K562 (cell line): ENCODE measurements around the gene OTUB2. TPM values are rescaled to one million over a fixed set of nuclear protein-coding genes. Genes with fewer than 3 reads are reported as not detected.

Experiments used
- ATAC-seq: fragments of 200-7000 bp; cut with Tn5 transposase; 3 replicates; pipeline ENCODE4 v1.9.1; 2020; ENCODE audit warnings: moderate library complexity
- BruUV-seq: library from RNA; stranded (reverse); fragments of 400-500 nt; replicated peaks from 2 replicates; lab custom pipeline; 2021; lab: Mats Ljungman, UMichigan
- CTCF ChIA-PET: fragments of 300-600 bp; formaldehyde crosslinking; extraction: SDS; loops from one replicate; lab custom pipeline; 2021; ENCODE audit warnings: low intra/inter-chr PET ratio; lab: Yijun Ruan, JAX
- POLR2A ChIA-PET: fragments of 300-600, 350-650 bp; sonication (Branson Sonifier 250); formaldehyde crosslinking; extraction: SDS; loops from one replicate; lab custom pipeline; 2021; ENCODE audit warnings: antibody characterized with exemption, inconsistent platforms; lab: Yijun Ruan, JAX
- DNase-seq, 4 experiments: peaks; one replicate each; pipeline versions ENCODE4 v3.0.0 to v3.0.0-alpha.2; 2011 to 2018; ENCODE audit warnings: low spot score in 3 of 4, mixed read lengths in 3 of 4; ENCODE audit errors: extremely low read depth in 1 of 4
- FAIRE-seq: peaks from 2 replicates; lab custom pipeline; 2011; peaks lifted over from hg19 to GRCh38; lab: Jason Lieb, UNC
- H2AFZ ChIP-seq: 2 replicates; pipeline ENCODE4 v1.6.0; 2011; ENCODE audit warnings: low read depth, low read length, control low read depth, inconsistent platforms
- H3K27ac ChIP-seq: fragments of 200-600 bp; 3 replicates; pipeline ENCODE4 v1.8.0; 2011; ENCODE audit warnings: low read depth, mild to moderate bottlenecking, control low read depth, inconsistent platforms, low read length, moderate library complexity, mixed read lengths; ENCODE audit errors: extremely low read depth
- H3K27me3 ChIP-seq, 2 experiments: fragments of 300-600 bp in 1 of 2; 2 replicates in 1 of 2; 3 replicates in 1 of 2; pipeline versions ENCODE4 v1.6.0 to v1.8.0; 2011; ENCODE audit warnings: inconsistent platforms in 2 of 2, low read length in 2 of 2, mild to moderate bottlenecking in 1 of 2, mixed read lengths in 1 of 2, moderate library complexity in 1 of 2; ENCODE audit not compliant: control insufficient read depth in 2 of 2, insufficient read depth in 2 of 2
- H3K36me3 ChIP-seq: fragments of 300-600 bp; 3 replicates; pipeline ENCODE4 v1.8.0; 2011; ENCODE audit warnings: mild to moderate bottlenecking, low read length, inconsistent platforms; ENCODE audit not compliant: control insufficient read depth, insufficient read depth
- H3K4me1 ChIP-seq, 2 experiments: fragments of 200-600 bp in 1 of 2; replicated peaks in 1 of 2; 2 replicates in 1 of 2; 3 replicates in 1 of 2; pipeline versions ENCODE4 v1.5.1 to v1.8.0; 2011; ENCODE audit warnings: inconsistent platforms in 2 of 2, low read length in 2 of 2, mild to moderate bottlenecking in 1 of 2, mixed read lengths in 1 of 2, moderate library complexity in 1 of 2; ENCODE audit not compliant: control insufficient read depth in 2 of 2, insufficient read depth in 2 of 2
- H3K4me2 ChIP-seq: 2 replicates; pipeline ENCODE4 v1.6.1; 2011; ENCODE audit warnings: low read length, control low read depth, inconsistent platforms, mixed read lengths; ENCODE audit not compliant: insufficient read depth
- H3K4me3 ChIP-seq: fragments of 200-600 bp; sonication (generic), shearing (Covaris generic); 2 replicates; pipeline ENCODE4 v1.5.1; 2016; ENCODE audit warnings: control low read depth, inconsistent platforms
- H3K79me2 ChIP-seq: fragments of 200-600 bp; 3 replicates; pipeline ENCODE4 v1.8.0; 2011; ENCODE audit warnings: low read length, inconsistent platforms; ENCODE audit not compliant: control insufficient read depth, insufficient read depth
- H3K9ac ChIP-seq, 2 experiments: 2 replicates each; pipeline versions ENCODE4 v1.6.0 to v1.6.1; 2011; ENCODE audit warnings: low read depth in 2 of 2, low read length in 2 of 2, control low read depth in 1 of 2, inconsistent platforms in 1 of 2, mild to moderate bottlenecking in 1 of 2, mixed read lengths in 1 of 2; ENCODE audit not compliant: insufficient read depth in 1 of 2
- H3K9me1 ChIP-seq: one replicate; pipeline ENCODE4 v1.6.0; 2011; ENCODE audit warnings: inconsistent platforms, mild to moderate bottlenecking, low read length, moderate library complexity; ENCODE audit not compliant: control insufficient read depth, insufficient read depth
- H3K9me3 ChIP-seq: replicated peaks from 2 replicates; pipeline ENCODE4 v1.5.1; 2011; ENCODE audit warnings: low read depth, low read length, inconsistent platforms; ENCODE audit not compliant: control insufficient read depth, insufficient read depth
- H4K20me1 ChIP-seq: replicated peaks from 2 replicates; pipeline ENCODE4 v1.6.1; 2011; ENCODE audit warnings: low read length, inconsistent platforms, mixed read lengths; ENCODE audit not compliant: control insufficient read depth, insufficient read depth
- ADNP ChIP-seq: fragments of 200-800 bp; sonication (Bioruptor generic); IDR thresholded peaks from 2 replicates; pipeline ENCODE4 v1.6.1; 2016; ENCODE audit warnings: missing genetic modification characterization, missing compliant biosample characterization
- GTF2E2 ChIP-seq: fragments of 200-800 bp; sonication (Bioruptor generic); IDR thresholded peaks from 2 replicates; pipeline ENCODE4 v1.6.1; 2016; ENCODE audit warnings: missing genetic modification characterization, missing compliant biosample characterization
- IFI16 ChIP-seq: fragments of 250-450 bp; sonication (Bioruptor Pico); IDR thresholded peaks from 2 replicates; pipeline ENCODE4 v2.1.2; 2022; ENCODE audit warnings: mild to moderate bottlenecking, inconsistent platforms
- TAF7 ChIP-seq: fragments of 450-650 bp; IDR thresholded peaks from 2 replicates; pipeline ENCODE4 v1.6.1; 2016; ENCODE audit warnings: missing genetic modification characterization, missing compliant biosample characterization
- ZNF133 ChIP-seq: fragments of 250-450 bp; sonication (Bioruptor Pico); IDR thresholded peaks from 2 replicates; pipeline ENCODE4 v1.4.0; 2020; ENCODE audit warnings: mild to moderate bottlenecking
- ZNF146 ChIP-seq: IDR thresholded peaks from one replicate; pipeline ENCODE4 v1.6.1; 2018; ENCODE audit warnings: missing compliant biosample characterization; ENCODE audit not compliant: unreplicated experiment
- WGBS: fragments of 100-300 bp; shearing (Covaris generic); methylation state at CpG from one replicate; pipeline ENCODE4 v1.1.6; 2016; ENCODE audit warnings: low coverage, mixed read lengths; ENCODE audit not compliant: insufficient coverage; ENCODE audit errors: missing lambda C conversion rate; 5-methylcytosine and 5-hydroxymethylcytosine counted together
- in situ Hi-C: fragments of 300-500 bp; cut with MboI; formaldehyde crosslinking; loops from 4 replicates; pipeline ENCODE4 v1.15.0; 2018; ENCODE audit warnings: inconsistent platforms, mixed read lengths
- intact Hi-C: fragments of 100-400 bp; cut with micrococcal nuclease; formaldehyde crosslinking; loops from 2 replicates; pipeline ENCODE4 v1.14.2; 2022
- polyA plus RNA-seq, 8 experiments: library from polyadenylated mRNA; depleted of rRNA in 4 of 8; stranded (reverse) in 5 of 8; unstranded in 3 of 8; fragments of >200 nt; fragmentation: Nextera tagmentation in 2 of 8; fragmentation: Illumina TruSeq in 1 of 8; extraction: Ambion mirVana in 2 of 8; extraction: Trizol in 1 of 8; gene quantifications; 2 replicates each; pipeline versions ENCODE4 v1.2.1 to v1.2.3, GENCODE V29; 2011 to 2014; ENCODE audit warnings: inconsistent platforms in 1 of 8, missing spikeins in 1 of 8
- total RNA-seq, 7 experiments: library from RNA; depleted of rRNA in 6 of 7; stranded (reverse); fragments of >200 nt in 6 of 7; fragmentation: Illumina TruSeq in 2 of 7; extraction: Trizol in 2 of 7; gene quantifications; 2 replicates each; pipeline versions ENCODE4 v1.2.1 to v1.2.3, GENCODE V29; 2011 to 2021; ENCODE audit warnings: low replicate concordance in 1 of 7
- TF ChIP-seq, protein P1 (sequence below): fragments of 450-650 bp; IDR thresholded peaks from 2 replicates; pipeline ENCODE4 v1.7.1; 2018; ENCODE audit warnings: mild to moderate bottlenecking, low read depth; ENCODE audit not compliant: partially characterized antibody
- TF ChIP-seq, protein P2 (sequence below): fragments of 450-650 bp; IDR thresholded peaks from 2 replicates; pipeline ENCODE4 v1.6.1; 2017; ENCODE audit warnings: antibody characterized with exemption
- TF ChIP-seq, protein P3 (sequence below): sonication (generic); IDR thresholded peaks from 2 replicates; pipeline ENCODE4 v1.6.1; 2016
- TF ChIP-seq, protein P4 (sequence below): fragments of 250-450 bp; sonication (Bioruptor Pico); IDR thresholded peaks from 2 replicates; pipeline ENCODE4 v1.4.0; 2020; ENCODE audit warnings: mild to moderate bottlenecking, moderate library complexity
- TF ChIP-seq, protein P5 (sequence below): fragments of 450-650 bp; IDR thresholded peaks from 2 replicates; pipeline ENCODE4 v1.6.1; 2016; ENCODE audit warnings: antibody characterized with exemption
- TF ChIP-seq, protein P6 (sequence below): fragments of 450-650 bp; formaldehyde crosslinking; IDR thresholded peaks from 2 replicates; pipeline ENCODE4 v1.4.0; 2020; ENCODE audit warnings: mild to moderate bottlenecking, moderate library complexity

Gene OTUB2
- total and polyA plus RNA-seq, 9 of the 15 experiments (the other 6 are each of a cell fraction or from before 2014, with no cell fraction given): 0.01 to 0.31 (median 0.11) TPM

DNA sequence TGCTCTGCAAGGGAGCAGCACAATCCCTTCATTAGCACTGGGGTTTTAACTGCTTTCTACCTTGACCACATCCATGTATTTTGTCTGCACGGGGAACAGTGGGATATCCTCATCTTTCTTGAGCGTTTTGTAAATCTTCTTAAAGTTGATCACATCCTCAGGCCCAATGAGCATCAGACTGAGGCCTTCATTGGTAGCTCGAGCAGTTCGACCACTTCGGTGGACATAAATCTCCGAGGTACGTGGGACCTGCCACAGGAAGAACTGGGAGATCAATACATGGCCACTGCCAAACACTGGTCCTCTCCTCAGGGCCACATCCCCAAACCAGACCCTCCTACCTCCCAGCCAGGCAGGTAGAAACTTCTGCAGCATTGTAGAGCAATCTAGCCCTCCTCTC is 28.8 kb downstream of the OTUB2 start:
- H3K79me2 ChIP-seq: no peaks in the 10 kb centered on the region
- BruUV-seq: no TSS peak
- no peak for ATAC-seq
- no peaks in the 10 kb centered on the region for H3K4me1 ChIP-seq
- no peaks in the 10 kb centered on the region for H3K9me3 ChIP-seq
- no peak overlapping the region for H3K27ac ChIP-seq
- WGBS: 92% methylated on average over 7 of the region's 7 CpGs
- in situ Hi-C loops: no loop called here
- FAIRE-seq: no peak
- no peak overlapping the region for H2AFZ ChIP-seq
- DNase-seq: no peak
- peaks cover 95% of the 10 kb centered on the region for H3K36me3 ChIP-seq
- POLR2A ChIA-PET: no interaction called here
- no peaks in the 10 kb centered on the region for H3K9me1 ChIP-seq
- intact Hi-C loops: no loop called here
- CTCF ChIA-PET: no interaction called here
- H3K4me2 ChIP-seq: no peak overlapping the region
- H3K9ac ChIP-seq: no peak overlapping the region
- H3K4me3 ChIP-seq: no peak overlapping the region
- H4K20me1 ChIP-seq: no peaks in the 10 kb centered on the region
- H3K27me3 ChIP-seq: no peaks in the 10 kb centered on the region
- TF ChIP-seq ADNP (tag) (no peak), ZNF146 (CRISPR knock-in tag) (no peak), ZNF133 (CRISPR knock-in tag) (no peak), GTF2E2 (tag) (no peak), IFI16 (CRISPR knock-in tag) (no peak), TAF7 (tag) (no peak)
- TF ChIP-seq, protein P1, sequence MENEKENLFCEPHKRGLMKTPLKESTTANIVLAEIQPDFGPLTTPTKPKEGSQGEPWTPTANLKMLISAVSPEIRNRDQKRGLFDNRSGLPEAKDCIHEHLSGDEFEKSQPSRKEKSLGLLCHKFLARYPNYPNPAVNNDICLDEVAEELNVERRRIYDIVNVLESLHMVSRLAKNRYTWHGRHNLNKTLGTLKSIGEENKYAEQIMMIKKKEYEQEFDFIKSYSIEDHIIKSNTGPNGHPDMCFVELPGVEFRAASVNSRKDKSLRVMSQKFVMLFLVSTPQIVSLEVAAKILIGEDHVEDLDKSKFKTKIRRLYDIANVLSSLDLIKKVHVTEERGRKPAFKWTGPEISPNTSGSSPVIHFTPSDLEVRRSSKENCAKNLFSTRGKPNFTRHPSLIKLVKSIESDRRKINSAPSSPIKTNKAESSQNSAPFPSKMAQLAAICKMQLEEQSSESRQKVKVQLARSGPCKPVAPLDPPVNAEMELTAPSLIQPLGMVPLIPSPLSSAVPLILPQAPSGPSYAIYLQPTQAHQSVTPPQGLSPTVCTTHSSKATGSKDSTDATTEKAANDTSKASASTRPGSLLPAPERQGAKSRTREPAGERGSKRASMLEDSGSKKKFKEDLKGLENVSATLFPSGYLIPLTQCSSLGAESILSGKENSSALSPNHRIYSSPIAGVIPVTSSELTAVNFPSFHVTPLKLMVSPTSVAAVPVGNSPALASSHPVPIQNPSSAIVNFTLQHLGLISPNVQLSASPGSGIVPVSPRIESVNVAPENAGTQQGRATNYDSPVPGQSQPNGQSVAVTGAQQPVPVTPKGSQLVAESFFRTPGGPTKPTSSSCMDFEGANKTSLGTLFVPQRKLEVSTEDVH: no peak
- TF ChIP-seq, protein P2, sequence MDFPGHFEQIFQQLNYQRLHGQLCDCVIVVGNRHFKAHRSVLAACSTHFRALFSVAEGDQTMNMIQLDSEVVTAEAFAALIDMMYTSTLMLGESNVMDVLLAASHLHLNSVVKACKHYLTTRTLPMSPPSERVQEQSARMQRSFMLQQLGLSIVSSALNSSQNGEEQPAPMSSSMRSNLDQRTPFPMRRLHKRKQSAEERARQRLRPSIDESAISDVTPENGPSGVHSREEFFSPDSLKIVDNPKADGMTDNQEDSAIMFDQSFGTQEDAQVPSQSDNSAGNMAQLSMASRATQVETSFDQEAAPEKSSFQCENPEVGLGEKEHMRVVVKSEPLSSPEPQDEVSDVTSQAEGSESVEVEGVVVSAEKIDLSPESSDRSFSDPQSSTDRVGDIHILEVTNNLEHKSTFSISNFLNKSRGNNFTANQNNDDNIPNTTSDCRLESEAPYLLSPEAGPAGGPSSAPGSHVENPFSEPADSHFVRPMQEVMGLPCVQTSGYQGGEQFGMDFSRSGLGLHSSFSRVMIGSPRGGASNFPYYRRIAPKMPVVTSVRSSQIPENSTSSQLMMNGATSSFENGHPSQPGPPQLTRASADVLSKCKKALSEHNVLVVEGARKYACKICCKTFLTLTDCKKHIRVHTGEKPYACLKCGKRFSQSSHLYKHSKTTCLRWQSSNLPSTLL: no peak
- TF ChIP-seq, protein P3, sequence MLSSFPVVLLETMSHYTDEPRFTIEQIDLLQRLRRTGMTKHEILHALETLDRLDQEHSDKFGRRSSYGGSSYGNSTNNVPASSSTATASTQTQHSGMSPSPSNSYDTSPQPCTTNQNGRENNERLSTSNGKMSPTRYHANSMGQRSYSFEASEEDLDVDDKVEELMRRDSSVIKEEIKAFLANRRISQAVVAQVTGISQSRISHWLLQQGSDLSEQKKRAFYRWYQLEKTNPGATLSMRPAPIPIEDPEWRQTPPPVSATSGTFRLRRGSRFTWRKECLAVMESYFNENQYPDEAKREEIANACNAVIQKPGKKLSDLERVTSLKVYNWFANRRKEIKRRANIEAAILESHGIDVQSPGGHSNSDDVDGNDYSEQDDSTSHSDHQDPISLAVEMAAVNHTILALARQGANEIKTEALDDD: no peak
- TF ChIP-seq, protein P4, sequence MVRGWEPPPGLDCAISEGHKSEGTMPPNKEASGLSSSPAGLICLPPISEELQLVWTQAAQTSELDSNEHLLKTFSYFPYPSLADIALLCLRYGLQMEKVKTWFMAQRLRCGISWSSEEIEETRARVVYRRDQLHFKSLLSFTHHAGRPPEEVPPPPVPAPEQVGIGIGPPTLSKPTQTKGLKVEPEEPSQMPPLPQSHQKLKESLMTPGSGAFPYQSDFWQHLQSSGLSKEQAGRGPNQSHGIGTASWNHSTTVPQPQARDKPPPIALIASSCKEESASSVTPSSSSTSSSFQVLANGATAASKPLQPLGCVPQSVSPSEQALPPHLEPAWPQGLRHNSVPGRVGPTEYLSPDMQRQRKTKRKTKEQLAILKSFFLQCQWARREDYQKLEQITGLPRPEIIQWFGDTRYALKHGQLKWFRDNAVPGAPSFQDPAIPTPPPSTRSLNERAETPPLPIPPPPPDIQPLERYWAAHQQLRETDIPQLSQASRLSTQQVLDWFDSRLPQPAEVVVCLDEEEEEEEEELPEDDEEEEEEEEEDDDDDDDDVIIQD (CRISPR knock-in tag): no peak
- TF ChIP-seq, protein P5, sequence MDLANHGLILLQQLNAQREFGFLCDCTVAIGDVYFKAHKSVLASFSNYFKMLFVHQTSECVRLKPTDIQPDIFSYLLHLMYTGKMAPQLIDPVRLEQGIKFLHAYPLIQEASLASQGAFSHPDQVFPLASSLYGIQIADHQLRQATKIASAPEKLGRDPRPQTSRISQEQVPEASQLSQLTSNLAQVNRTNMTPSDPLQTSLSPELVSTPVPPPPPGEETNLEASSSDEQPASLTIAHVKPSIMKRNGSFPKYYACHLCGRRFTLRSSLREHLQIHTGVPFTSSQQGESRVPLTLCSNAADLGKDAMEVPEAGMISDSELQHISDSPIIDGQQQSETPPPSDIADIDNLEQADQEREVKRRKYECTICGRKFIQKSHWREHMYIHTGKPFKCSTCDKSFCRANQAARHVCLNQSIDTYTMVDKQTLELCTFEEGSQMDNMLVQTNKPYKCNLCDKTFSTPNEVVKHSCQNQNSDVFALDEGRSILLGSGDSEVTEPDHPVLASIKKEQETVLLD: no peak
- TF ChIP-seq, protein P6, sequence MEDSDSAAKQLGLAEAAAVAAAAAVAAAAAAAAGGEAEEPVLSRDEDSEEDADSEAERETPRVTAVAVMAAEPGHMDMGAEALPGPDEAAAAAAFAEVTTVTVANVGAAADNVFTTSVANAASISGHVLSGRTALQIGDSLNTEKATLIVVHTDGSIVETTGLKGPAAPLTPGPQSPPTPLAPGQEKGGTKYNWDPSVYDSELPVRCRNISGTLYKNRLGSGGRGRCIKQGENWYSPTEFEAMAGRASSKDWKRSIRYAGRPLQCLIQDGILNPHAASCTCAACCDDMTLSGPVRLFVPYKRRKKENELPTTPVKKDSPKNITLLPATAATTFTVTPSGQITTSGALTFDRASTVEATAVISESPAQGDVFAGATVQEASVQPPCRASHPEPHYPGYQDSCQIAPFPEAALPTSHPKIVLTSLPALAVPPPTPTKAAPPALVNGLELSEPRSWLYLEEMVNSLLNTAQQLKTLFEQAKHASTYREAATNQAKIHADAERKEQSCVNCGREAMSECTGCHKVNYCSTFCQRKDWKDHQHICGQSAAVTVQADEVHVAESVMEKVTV: no peak
